Activated T-helper 1 cell treated with anti-CD3 and anti-CD28 coated beads, Interleukin-12 subunit alpha, Interleukin-12 subunit beta, Interleukin-2, Interleukin-4 antibody, amounts not matched to agents 30 ng/mL and 10 ng/mL and 1 ng/mL, durations not matched to agents 14 hours and 24 hours and 36 hours (primary cell): Measurements from ENCODE around the gene RHNO1. TPM values are rescaled to one million over a fixed set of nuclear protein-coding genes. Genes with fewer than 3 reads are reported as not detected.
"Not testable (repeated sequence)": the region's sequence is repeated elsewhere in the genome, so short reads cannot be mapped to it uniquely, and the experiment has no call there.

Experiments
- DNase-seq: peaks from one replicate; pipeline ENCODE4 v3.0.0; 2021; ENCODE audit warnings: low spot score
- H3K27ac Mint-ChIP-seq: one replicate; pipeline ENCODE4 v1.8.0; 2021; ENCODE audit warnings: mild to moderate bottlenecking, mixed read lengths
- H3K27me3 Mint-ChIP-seq: one replicate; pipeline ENCODE4 v1.8.0; 2022; ENCODE audit warnings: mild to moderate bottlenecking, moderate library complexity, mixed read lengths; ENCODE audit not compliant: insufficient read depth
- H3K36me3 Mint-ChIP-seq: one replicate; pipeline ENCODE4 v1.8.0; 2021; ENCODE audit warnings: low read depth, mixed read lengths
- H3K4me1 Mint-ChIP-seq: one replicate; pipeline ENCODE4 v1.8.0; 2021; ENCODE audit warnings: low read depth, mixed read lengths
- H3K4me3 Mint-ChIP-seq: one replicate; pipeline ENCODE4 v1.8.0; 2021; ENCODE audit warnings: mild to moderate bottlenecking, moderate library complexity, mixed read lengths
- H3K9me3 Mint-ChIP-seq: one replicate; pipeline ENCODE4 v1.8.0; 2021; ENCODE audit warnings: mixed read lengths
- intact Hi-C: fragments of 100-400 bp; cut with micrococcal nuclease; formaldehyde crosslinking; loops from one replicate; pipeline ENCODE4 v1.15.1; 2024
- total RNA-seq: library from RNA; stranded (reverse); gene quantifications from 2 replicates; pipeline ENCODE4 v1.2.3, GENCODE V29; 2022

Gene RHNO1
- total RNA-seq, 1 donor from 2014 or later: 48.1 TPM

DNA sequence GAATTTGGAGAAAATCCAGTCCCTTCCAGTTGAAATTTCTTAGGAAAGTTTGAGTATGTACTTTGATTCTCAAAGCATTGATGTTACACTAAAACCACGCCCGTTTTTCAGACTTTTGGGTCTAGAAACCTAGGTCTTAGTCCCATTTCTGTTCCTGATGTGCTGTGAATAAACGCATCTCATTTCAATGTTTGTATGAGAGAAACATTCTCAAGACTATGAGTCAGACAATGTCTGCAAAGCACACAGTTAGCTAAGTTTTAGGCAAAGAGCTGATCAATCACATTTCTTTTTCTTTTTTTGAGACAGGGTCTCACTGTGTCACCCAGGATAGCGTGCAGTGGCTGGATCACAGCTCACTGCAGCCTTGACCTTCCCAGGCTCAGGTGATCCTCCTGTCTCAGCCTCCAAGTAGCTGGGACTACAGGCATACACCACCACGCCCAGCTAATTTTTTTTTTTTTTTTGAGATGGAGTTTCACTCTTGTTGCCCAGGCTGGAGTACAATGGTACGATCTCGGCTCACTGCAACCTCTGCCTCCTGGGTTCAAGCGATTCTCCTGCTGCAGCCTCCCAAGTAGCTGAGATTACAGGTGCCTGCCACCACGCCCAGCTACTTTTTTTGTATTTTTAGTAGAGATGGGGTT is 7.9 kb upstream of the RHNO1 start:
- intact Hi-C loops: loop anchor here (1.0 to 2.0 kb wide), 3 partner anchors 8 to 56 kb away; partner anchors contain the start of genes FOXM1, ITFG2, RHNO1 and TULP3
- not testable (repeated sequence) for H3K9me3 Mint-ChIP-seq, H3K27me3 Mint-ChIP-seq, DNase-seq, H3K4me3 Mint-ChIP-seq
- Mint-ChIP-seq H3K27ac (peak overlapping the region; percentile 94), H3K4me1 (peaks cover 25% of the 10 kb centered on the region), H3K36me3 (peaks cover 39% of the 10 kb centered on the region)

GRCh38 chr12:2876431-2877046 is 484 bp upstream of the RHNO1 start:
- intact Hi-C loops: loop anchor here (1.0 to 5.0 kb wide), 5 partner anchors 8 to 184 kb away; partner anchors contain the start of genes ITFG2 and TULP3
- Mint-ChIP-seq H3K36me3 (peaks cover 30% of the 10 kb centered on the region), H3K9me3 (no peaks in the 10 kb centered on the region), H3K4me3 (peak overlapping the region; percentile 93), H3K4me1 (peaks cover 44% of the 10 kb centered on the region), H3K27ac (peak overlapping the region; percentile 93), H3K27me3 (no peaks in the 10 kb centered on the region)
- peak; percentile 12 for DNase-seq

DNA sequence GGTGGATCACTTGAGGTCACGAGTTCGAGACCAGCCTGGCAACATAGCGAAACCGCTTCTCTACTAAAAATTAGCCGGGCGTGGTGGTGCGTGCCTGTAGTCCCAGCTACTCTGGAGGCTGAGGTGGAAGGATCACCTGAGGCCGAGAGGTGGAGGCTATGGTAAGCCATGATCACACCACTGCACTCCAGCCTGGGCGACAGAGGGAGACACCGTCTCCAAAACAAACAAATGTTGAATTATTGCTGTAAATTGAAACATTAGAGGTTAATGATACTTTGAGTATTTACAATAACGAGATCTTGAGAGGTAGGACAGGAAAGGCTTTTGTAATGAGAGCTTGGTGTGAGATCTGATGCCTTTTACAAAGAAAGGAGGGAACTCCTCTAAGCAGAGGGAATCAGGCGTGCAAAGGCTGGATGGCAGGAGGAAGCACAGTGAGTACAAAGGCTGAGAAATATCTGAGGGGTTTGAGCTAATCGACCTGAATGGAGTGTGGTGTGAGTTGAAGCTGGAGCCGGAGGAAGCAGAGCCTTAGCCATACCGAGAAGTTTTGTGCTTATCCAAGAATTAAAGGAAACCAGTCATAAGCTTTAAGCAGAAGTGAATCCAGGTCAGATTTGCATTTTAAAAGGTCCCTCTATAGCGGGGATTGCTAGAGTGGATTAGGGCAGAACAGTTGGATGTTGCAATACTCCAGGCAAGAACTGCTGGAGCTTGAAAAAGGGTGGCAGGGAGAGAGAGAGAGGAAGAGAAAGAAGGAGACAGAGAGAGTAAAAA is 1.1 kb downstream of the RHNO1 start:
- peak overlapping the region; percentile 99 for H3K4me3 Mint-ChIP-seq
- H3K9me3 Mint-ChIP-seq: no peaks in the 10 kb centered on the region
- no peaks in the 10 kb centered on the region for H3K27me3 Mint-ChIP-seq
- intact Hi-C loops: loop anchor here (1.0 to 5.0 kb wide), 5 partner anchors 10 to 186 kb away; partner anchors contain the start of genes ITFG2 and TULP3
- no peak for DNase-seq
- H3K36me3 Mint-ChIP-seq: peaks cover 26% of the 10 kb centered on the region
- peak overlapping the region; percentile 100 for H3K27ac Mint-ChIP-seq
- peaks cover 57% of the 10 kb centered on the region for H3K4me1 Mint-ChIP-seq

GRCh38 chr12:2879853-2880252 is 2.8 kb downstream of the RHNO1 start:
- intact Hi-C loops: loop anchor here (5.0 kb wide), 2 partner anchors 82 to 188 kb away; no protein-coding TSS in a partner anchor
- Mint-ChIP-seq H3K4me3 (peak overlapping the region; percentile 66), H3K36me3 (peaks cover 23% of the 10 kb centered on the region), H3K27ac (peak overlapping the region; percentile 80), H3K27me3 (no peaks in the 10 kb centered on the region), H3K4me1 (peaks cover 52% of the 10 kb centered on the region), H3K9me3 (no peaks in the 10 kb centered on the region)
- DNase-seq: no peak

DNA sequence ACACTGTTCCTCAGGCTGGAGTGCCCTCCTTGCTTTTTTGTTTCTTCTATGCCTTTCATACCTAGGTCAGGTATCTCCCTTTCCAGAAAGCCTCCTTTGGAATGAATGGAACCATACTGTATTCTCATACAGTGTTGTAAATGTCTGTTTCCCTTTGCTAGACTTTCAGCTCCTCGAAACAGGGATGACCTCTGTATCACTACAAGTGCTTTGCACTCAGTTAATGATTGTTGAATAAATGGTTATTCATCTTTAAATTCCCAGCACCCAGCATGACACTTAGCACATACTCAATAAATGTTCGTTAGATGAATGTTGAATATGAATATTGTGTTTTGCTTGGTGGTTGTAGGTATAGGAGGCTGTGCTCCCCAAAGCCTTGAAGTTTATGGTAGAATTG is 7.8 kb downstream of the RHNO1 start:
- peak overlapping the region; percentile 2 for H3K27ac Mint-ChIP-seq

GRCh38 chr12:2886768-2887450 is 9.9 kb downstream of the RHNO1 start:
- intact Hi-C loops: no loop called here
- Mint-ChIP-seq H3K27me3 (no peaks in the 10 kb centered on the region), H3K4me1 (peaks cover 37% of the 10 kb centered on the region), H3K36me3 (peaks cover 30% of the 10 kb centered on the region), H3K27ac (no peak overlapping the region), H3K4me3 (no peak overlapping the region), H3K9me3 (no peaks in the 10 kb centered on the region)
- no peak for DNase-seq

More for the DNA sequence above, 7.8 kb downstream of the RHNO1 start:
- Mint-ChIP-seq H3K9me3 (no peaks in the 10 kb centered on the region), H3K4me1 (peaks cover 35% of the 10 kb centered on the region), H3K4me3 (no peak overlapping the region), H3K36me3 (peaks cover 32% of the 10 kb centered on the region), H3K27me3 (no peaks in the 10 kb centered on the region)
- intact Hi-C loops: loop anchor here (1.0 kb wide), 2 partner anchors 59 to 156 kb away; no protein-coding TSS in a partner anchor
- DNase-seq: no peak

- H3K4me1 Mint-ChIP-seq: peaks cover 30% of the 10 kb centered on the region
- H3K36me3 Mint-ChIP-seq: peaks cover 24% of the 10 kb centered on the region
- peak overlapping the region; percentile 91 for H3K4me3 Mint-ChIP-seq
- intact Hi-C loops: loop anchor here (1.0 to 5.0 kb wide), 9 partner anchors 13 to 982 kb away; partner anchors contain the start of genes DCP1B, FKBP4, FOXM1 and ITFG2
- H3K27me3 Mint-ChIP-seq: no peaks in the 10 kb centered on the region
- no peak for DNase-seq
- H3K27ac Mint-ChIP-seq: peak overlapping the region; percentile 88
- H3K9me3 Mint-ChIP-seq: no peaks in the 10 kb centered on the region
Observed at GRCh38 chr12:2890001-2890387, 13.0 kb downstream of the RHNO1 start.

DNA sequence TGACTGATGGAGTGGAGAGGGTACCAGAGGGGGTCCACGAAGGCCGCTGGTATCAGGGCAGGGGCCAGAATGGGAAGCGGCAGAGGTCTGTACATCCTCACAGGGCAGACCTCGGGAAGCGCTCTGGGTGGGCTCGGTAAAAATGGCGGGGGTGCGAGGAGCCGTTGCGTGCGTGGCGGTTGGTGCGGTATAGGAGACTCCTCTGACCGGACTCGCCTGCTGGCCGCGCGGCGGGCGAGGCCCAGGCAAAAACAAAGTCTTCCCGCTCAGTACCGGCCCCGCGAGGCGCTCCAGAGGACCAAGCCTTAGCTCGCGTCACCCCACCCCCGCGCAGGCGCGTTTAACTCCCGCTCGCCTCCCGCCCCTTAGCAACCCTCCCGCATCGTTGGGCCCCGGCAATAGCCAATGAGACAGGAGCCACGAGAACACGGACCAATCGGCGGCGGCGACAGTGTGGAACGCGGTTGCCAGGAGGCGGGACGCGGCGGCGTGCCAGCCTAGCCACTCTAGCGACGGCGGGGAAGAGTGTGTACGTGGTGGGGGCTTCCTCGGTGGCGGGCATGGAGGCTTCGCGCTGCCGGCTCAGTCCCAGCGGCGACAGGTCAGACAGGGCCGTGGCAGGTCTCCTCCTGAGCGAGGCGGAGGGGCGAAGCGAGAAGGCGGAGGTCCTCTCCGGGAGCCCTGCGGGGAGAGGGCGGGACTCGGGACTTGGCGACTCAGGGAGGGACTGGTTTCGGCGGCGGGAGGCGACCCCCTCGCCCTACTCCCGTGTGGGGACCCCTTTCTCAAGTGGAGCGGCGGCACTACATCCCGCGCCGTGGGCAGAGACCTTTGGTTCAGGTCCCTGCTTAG is 13.6 kb downstream of the RHNO1 start, which contains the start of gene TULP3:
Gene TULP3 (plus strand): TSS at position 504 of the 852 bp plus-strand sequence. CDS start 57 bp downstream, at position 561.
- H3K27me3 Mint-ChIP-seq: no peaks in the 10 kb centered on the region
- intact Hi-C loops: loop anchor here (1.0 to 5.0 kb wide), 9 partner anchors 13 to 982 kb away; partner anchors contain the start of genes DCP1B, FKBP4, FOXM1 and ITFG2
- H3K27ac Mint-ChIP-seq: peak within 1 kb of the TSS; percentile 88
- peak within 1 kb of the TSS; percentile 91 for H3K4me3 Mint-ChIP-seq
- peaks cover 20% of the 10 kb centered on the region for H3K36me3 Mint-ChIP-seq
- peak; percentile 97 for DNase-seq
- H3K9me3 Mint-ChIP-seq: no peaks in the 10 kb centered on the region
- H3K4me1 Mint-ChIP-seq: peaks cover 27% of the 10 kb centered on the region

DNA sequence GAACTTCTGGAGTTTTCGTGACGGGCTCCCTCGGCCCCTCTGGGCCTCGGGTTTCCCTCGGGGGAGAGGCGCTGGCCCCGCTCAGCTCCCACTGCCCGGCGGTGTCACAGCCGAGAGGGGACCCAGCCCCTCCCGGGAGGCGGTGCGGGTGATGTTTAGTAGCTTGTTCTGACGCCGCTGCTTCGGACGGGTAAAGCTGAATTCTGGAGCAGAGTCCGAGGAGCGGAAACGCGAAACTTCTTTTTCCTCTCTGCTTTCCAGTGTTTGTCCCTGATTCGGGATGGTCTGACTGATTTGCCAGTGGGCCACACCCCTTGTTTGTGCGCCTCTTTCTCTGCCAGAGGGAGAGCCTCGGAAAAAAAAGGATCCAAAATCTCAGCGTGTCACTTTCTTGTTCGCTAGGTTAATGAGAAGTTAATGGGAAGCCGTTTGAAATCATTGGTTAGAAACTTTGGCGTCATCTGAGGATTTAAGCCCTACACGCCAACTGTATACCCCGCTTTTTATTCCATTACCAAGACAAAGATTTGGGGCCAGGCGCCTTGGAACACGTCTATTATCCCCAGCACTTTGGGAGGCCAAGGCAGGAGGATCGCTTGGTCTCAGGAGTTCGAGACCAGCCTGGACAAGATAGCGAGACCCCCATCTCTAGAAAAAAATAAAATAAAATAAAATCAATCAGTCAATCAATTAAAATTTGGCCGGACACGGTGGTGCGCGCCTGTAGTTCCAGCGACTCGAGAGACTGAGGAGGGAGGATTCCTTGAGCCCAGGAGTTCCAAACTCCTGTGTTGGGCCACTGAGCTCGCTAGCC is 14.4 kb downstream of the RHNO1 start:
- Mint-ChIP-seq H3K9me3 (no peaks in the 10 kb centered on the region), H3K27ac (no peak overlapping the region), H3K4me1 (peaks cover 27% of the 10 kb centered on the region), H3K27me3 (no peaks in the 10 kb centered on the region), H3K36me3 (peaks cover 16% of the 10 kb centered on the region), H3K4me3 (peak overlapping the region; percentile 91)
- DNase-seq: no peak
- intact Hi-C loops: loop anchor here (2.0 to 5.0 kb wide), 5 partner anchors 69 to 981 kb away; partner anchors contain the start of genes DCP1B, PARP11 and TSPAN9

DNA sequence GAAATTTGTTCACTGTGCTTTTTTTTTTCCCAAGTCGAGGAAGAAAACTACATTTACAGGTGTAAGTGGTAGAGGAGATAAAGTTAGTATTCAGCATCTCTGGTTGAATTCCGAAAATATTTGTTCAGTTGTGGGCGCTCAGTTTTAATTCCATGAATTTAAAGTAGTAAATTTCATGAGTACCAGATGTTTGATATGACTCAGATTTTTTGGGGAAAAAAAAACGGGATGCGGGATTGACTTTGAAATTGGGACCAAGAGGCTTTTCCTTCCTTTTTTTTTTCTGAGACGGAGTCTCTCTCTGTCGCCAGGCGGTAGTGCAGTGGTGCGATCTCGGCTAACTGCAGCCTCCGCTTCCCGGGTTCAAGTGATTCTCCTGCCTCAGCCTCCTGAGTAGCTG is 15.2 kb downstream of the RHNO1 start:
- DNase-seq: no peak
- H3K4me1 Mint-ChIP-seq: peaks cover 27% of the 10 kb centered on the region
- H3K36me3 Mint-ChIP-seq: peaks cover 16% of the 10 kb centered on the region
- no peaks in the 10 kb centered on the region for H3K27me3 Mint-ChIP-seq
- intact Hi-C loops: loop anchor here (5.0 kb wide), 1 partner anchor 980 kb away; the partner anchor contains the start of gene PARP11
- H3K4me3 Mint-ChIP-seq: peak overlapping the region; percentile 91
- no peak overlapping the region for H3K27ac Mint-ChIP-seq
- H3K9me3 Mint-ChIP-seq: no peaks in the 10 kb centered on the region

GRCh38 chr12:2893007-2893406 is 16.0 kb downstream of the RHNO1 start:
- intact Hi-C loops: loop anchor here (5.0 kb wide), 1 partner anchor 979 kb away; the partner anchor contains the start of gene PARP11
- no peaks in the 10 kb centered on the region for H3K9me3 Mint-ChIP-seq

More at GRCh38 chr12:2893007-2893406, 16.0 kb downstream of the RHNO1 start:
- H3K27ac Mint-ChIP-seq: no peak overlapping the region
- no peak for DNase-seq
- peaks cover 27% of the 10 kb centered on the region for H3K4me1 Mint-ChIP-seq
- peak overlapping the region; percentile 73 for H3K4me3 Mint-ChIP-seq
- no peaks in the 10 kb centered on the region for H3K27me3 Mint-ChIP-seq
- H3K36me3 Mint-ChIP-seq: peaks cover 9% of the 10 kb centered on the region
